ENCODE results near the gene SEC14L6.

- TF ChIP-seq CTCF (conservative IDR thresholded peaks at IDR 0.05; ENCODE audit: low read length) (peak; percentile 89), EZH2phosphoT487 (IDR thresholded peaks at IDR 0.05; ENCODE audit: borderline replicate concordance) (no peak)
These were observed 61.1 kb downstream of the SEC14L6 start for GRCh38 chr22:30485362-30485988.
